ENCODE measurements around the gene ALDH1L2. TPM values are rescaled to one million over a fixed set of nuclear protein-coding genes. Genes with fewer than 3 reads are reported as not detected.
A peak's percentile ranks its signal among the peaks of the same experiment; 100 is the strongest.
"Not testable (repeated sequence)": the region's sequence is repeated elsewhere in the genome, so short reads cannot be mapped to it uniquely, and the experiment has no call there.

ALDH1L2 gene
- total RNA-seq, 2 experiments from 2014 or later: 4.8 to 5.9 TPM

DNA sequence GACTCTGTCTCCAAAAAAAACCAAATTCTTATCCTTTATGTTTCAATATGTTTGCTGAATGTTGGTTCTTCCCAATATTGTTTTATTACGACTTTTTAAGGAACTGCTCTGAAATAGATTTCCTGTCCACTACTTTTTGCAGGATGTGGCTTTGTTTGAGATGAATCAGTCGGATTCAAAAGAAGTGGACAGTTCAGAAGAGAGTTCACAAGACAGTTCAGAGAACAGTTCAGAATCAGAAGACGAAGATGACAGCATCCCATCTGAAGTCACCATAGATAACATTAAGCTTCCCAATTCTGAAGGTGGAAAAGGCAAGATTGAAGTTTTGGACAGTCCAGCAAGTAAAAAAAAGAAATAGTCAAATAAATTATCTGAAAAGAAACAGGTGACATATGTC is 89.9 kb downstream of the ALDH1L2 start:
- no peak for DNase-seq
- Mint-ChIP-seq H3K9me3 (no peaks in the 10 kb centered on the region), H3K4me3 (no peak overlapping the region), H3K4me1 (peaks cover 23% of the 10 kb centered on the region), H3K27me3 (no peaks in the 10 kb centered on the region), H3K27ac (no peak overlapping the region), H3K36me3 (peaks cover 57% of the 10 kb centered on the region)

DNA sequence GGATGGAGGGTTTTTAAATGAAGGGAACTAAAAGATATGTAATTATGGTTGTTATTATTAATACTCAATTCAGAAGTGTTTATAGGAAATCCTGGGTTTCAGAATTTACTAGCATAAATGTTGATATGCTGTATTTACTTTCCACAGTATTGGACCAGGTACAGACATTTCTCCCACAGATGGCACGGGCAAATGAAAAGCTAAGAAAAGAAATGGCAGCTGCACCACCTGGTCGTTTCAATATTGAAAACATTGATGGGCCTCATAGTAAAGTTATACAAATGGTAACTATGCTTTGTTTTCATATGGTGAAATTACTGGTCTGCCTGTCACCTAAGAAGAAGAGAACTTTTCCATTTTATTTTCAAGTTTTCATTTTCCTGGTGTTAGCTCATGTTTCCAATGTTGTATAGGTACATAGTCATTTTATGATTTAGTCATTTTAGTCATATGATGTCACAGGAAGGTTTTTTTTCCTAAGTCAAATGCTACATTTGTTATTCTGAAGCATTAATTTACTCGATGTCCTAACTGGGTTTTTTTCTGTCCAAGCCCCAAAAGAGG is 92.6 kb downstream of the ALDH1L2 start:
- H3K36me3 Mint-ChIP-seq: peaks cover 53% of the 10 kb centered on the region
- DNase-seq: no peak
- H3K9me3 Mint-ChIP-seq: no peaks in the 10 kb centered on the region
- peaks cover 34% of the 10 kb centered on the region for H3K4me1 Mint-ChIP-seq
- H3K4me3 Mint-ChIP-seq: no peak overlapping the region
- no peak overlapping the region for H3K27ac Mint-ChIP-seq
- no peaks in the 10 kb centered on the region for H3K27me3 Mint-ChIP-seq

DNA sequence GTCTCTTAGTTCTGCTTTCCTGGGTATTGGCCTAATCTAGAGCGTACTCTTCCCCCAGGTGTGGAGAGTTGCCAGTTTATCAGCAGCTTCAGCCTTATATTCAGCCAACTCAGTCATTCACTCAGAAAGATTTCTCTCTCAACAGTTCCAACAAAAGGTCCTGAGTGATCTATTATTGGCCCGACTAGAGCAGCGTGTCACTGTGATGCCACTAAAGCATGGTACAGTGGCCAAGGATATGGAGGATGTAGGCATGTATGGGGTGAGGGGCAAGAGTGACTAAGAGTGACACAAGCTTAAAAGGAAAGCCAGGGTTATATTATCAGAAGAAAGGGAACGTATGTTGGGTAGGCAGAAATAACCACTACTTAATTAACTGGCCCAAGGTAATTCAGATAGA is 93.3 kb downstream of the ALDH1L2 start:
- Mint-ChIP-seq H3K36me3 (peaks cover 49% of the 10 kb centered on the region), H3K9me3 (no peaks in the 10 kb centered on the region), H3K4me3 (no peak overlapping the region), H3K27ac (peak overlapping the region; percentile 47), H3K27me3 (no peaks in the 10 kb centered on the region), H3K4me1 (peaks cover 36% of the 10 kb centered on the region)
- DNase-seq: no peak

DNA sequence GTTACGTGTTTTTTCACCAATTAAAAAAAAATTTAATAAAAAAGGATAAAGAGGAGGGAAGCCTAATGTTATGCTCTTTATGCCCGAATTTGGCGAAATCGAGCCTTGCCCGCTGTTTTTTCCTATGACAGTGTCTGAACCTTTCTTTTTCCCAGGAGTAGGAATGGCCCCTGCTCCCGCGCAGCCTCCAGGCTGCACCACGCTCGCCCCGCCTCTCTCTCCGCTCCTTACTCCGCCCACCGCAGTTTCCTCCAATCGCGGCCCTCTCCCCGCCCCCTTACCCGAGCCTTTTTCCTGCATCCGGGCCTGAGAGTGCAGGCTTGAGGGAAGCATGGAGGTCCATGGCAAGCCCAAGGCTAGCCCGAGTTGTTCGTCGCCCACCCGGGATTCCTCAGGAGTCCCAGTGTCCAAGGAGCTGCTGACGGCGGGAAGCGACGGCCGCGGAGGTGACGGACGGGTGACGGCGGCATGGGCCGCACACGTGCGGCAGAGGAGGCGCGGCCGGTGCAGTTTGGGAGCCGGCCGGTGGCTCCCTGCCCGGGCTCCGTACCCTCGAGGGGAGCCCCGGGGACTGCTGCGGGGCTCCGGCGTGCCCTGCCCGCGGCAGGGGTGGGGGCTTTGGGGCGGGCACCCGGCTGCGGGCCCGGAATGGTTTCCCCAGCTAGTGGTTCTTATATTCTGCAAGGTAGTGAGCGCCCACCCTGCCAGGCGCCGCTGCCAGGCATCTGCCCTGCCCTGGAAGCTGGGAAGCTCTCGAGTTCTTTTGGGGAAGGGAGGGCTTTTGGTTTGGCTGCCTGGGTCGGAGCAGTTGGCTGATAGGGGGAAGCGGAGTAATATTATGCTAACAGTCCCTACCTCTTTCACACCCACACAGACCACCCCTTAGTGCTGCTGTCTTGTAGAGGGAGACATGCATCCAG is 98.0 kb downstream of the ALDH1L2 start, which contains the start of gene NOPCHAP1:
Gene NOPCHAP1 (plus strand): TSS at position 295 of the 920 bp plus-strand sequence. CDS start 37 bp downstream, at position 332.
- peaks cover 39% of the 10 kb centered on the region for H3K4me1 Mint-ChIP-seq
- peak; percentile 86 for DNase-seq
- H3K4me3 Mint-ChIP-seq: peak within 1 kb of the TSS; percentile 87
- H3K9me3 Mint-ChIP-seq: no peaks in the 10 kb centered on the region
- peaks cover 39% of the 10 kb centered on the region for H3K36me3 Mint-ChIP-seq
- H3K27me3 Mint-ChIP-seq: no peaks in the 10 kb centered on the region
- H3K27ac Mint-ChIP-seq: peak within 1 kb of the TSS; percentile 81

GRCh38 chr12:104985206-104985605 is 99.1 kb downstream of the ALDH1L2 start:
- DNase-seq: no peak
- H3K4me3 Mint-ChIP-seq: peak overlapping the region; percentile 85
- peaks cover 28% of the 10 kb centered on the region for H3K36me3 Mint-ChIP-seq
- peaks cover 35% of the 10 kb centered on the region for H3K4me1 Mint-ChIP-seq
- H3K27me3 Mint-ChIP-seq: no peaks in the 10 kb centered on the region
- no peaks in the 10 kb centered on the region for H3K9me3 Mint-ChIP-seq
- peak overlapping the region; percentile 52 for H3K27ac Mint-ChIP-seq

DNA sequence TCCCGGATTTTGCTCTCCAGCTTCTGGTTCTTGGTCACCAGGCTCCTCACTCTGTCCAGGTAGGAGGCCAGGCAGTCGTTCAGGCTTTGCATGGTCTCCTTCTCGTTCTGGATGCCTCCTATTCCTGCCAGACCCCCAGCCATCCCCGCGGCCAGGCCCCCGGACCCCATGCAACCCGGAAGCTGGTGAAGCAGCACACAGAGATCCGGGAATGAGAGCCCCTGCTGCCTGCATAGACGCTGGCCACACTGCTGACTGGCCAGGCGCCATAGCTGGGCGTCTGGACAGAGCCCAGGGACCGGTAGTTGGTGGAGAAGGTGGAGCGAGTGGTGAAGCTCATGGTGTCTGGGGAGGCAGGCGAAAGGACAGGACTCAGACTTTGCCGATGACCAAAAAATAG is 106.6 kb downstream of the ALDH1L2 start:
- H3K27ac Mint-ChIP-seq, H3K36me3 Mint-ChIP-seq, H3K27me3 Mint-ChIP-seq, DNase-seq, H3K9me3 Mint-ChIP-seq, H3K4me3 Mint-ChIP-seq: not testable (repeated sequence)
- H3K4me1 Mint-ChIP-seq: peaks cover 10% of the 10 kb centered on the region

GRCh38 chr12:104976703-104977102 is 107.6 kb downstream of the ALDH1L2 start:
- DNase-seq: no peak
- H3K27ac Mint-ChIP-seq: no peak overlapping the region
- H3K4me3 Mint-ChIP-seq: no peak overlapping the region
- peaks cover 10% of the 10 kb centered on the region for H3K4me1 Mint-ChIP-seq
- H3K36me3 Mint-ChIP-seq: no peaks in the 10 kb centered on the region
- no peaks in the 10 kb centered on the region for H3K27me3 Mint-ChIP-seq
- H3K9me3 Mint-ChIP-seq: no peaks in the 10 kb centered on the region

- peaks cover 14% of the 10 kb centered on the region for H3K4me1 Mint-ChIP-seq
- H3K9me3 Mint-ChIP-seq: no peaks in the 10 kb centered on the region
- H3K27ac Mint-ChIP-seq: no peak overlapping the region
- no peak for DNase-seq
- H3K36me3 Mint-ChIP-seq: no peaks in the 10 kb centered on the region
- H3K27me3 Mint-ChIP-seq: no peaks in the 10 kb centered on the region
- H3K4me3 Mint-ChIP-seq: no peak overlapping the region
Observed at GRCh38 chr12:104975587-104976343, 108.5 kb downstream of the ALDH1L2 start.

DNA sequence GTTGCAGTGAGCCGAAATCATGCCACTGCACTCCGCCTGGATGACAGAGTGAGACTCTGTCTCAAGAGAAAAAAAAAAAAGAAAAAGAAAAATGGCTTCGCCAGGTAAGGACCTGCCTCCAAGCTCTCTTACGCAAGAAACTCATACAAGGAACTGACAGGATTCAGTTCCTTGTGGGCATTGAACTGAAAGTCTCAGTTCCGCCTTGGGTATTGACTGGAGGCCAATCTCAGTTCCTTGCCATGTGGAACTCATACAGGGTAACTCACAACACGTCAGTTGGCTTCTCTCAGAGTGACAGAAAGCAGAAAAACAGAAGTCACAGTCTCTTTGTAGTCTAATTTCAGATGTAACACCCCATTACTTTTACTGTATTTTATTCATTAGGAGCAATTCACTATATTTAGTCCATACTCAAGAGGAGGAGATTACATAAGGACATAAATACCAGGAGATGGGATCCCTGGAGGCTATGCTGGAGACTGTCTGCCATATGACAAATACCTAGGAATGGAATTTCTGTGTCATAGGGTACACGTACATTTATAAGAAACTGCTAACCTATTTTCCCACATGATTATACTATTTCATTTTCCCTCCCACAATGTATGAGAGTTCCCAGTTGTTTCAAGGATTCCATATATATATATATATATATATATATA is 109.5 kb downstream of the ALDH1L2 start:
- DNase-seq: no peak
- Mint-ChIP-seq H3K27me3 (no peaks in the 10 kb centered on the region), H3K9me3 (no peaks in the 10 kb centered on the region), H3K27ac (no peak overlapping the region), H3K36me3 (no peaks in the 10 kb centered on the region), H3K4me1 (peaks cover 14% of the 10 kb centered on the region), H3K4me3 (no peak overlapping the region)

GRCh38 chr12:104973250-104973649 is 111.0 kb downstream of the ALDH1L2 start:
- Mint-ChIP-seq H3K27me3 (no peaks in the 10 kb centered on the region), H3K27ac (no peak overlapping the region), H3K9me3 (no peaks in the 10 kb centered on the region), H3K36me3 (no peaks in the 10 kb centered on the region), H3K4me1 (peaks cover 14% of the 10 kb centered on the region), H3K4me3 (no peak overlapping the region)
- no peak for DNase-seq

DNA sequence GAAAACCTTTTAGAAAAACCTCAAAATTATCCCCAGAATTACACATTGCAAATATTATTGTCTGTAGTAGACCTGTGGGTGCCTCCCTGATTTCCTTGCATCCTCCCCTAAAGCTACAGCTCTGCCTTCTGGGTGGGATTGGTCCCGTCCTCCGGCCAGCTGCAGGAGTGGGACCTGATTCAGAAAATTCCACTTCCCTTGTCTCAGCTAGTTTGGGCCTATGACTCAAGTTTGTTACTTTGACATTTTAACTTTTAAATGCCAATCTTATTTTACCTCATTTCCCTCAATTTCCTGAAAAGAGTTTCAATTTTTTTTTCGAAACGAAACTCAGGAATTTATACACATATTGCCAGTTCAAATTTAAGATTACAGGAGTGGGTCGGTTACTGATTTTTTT is 113.0 kb downstream of the ALDH1L2 start:
- no peaks in the 10 kb centered on the region for H3K9me3 Mint-ChIP-seq
- peaks cover 2% of the 10 kb centered on the region for H3K27me3 Mint-ChIP-seq
- H3K4me1 Mint-ChIP-seq: peaks cover 14% of the 10 kb centered on the region
- H3K27ac Mint-ChIP-seq: peak overlapping the region; percentile 20
- DNase-seq: no peak
- no peak overlapping the region for H3K4me3 Mint-ChIP-seq
- no peaks in the 10 kb centered on the region for H3K36me3 Mint-ChIP-seq

Other genes starting within 250 kb of the ALDH1L2 start
- 1 to 10 TPM; 4.6 to 6.4 TPM for gene SLC41A2, start 126.2 kb downstream of the ALDH1L2 start, total RNA-seq
- gene NOPCHAP1, start 98.1 kb downstream of the ALDH1L2 start, total RNA-seq: 10 to 100 TPM; 42.1 to 42.3 TPM
- 10 to 100 TPM; 29.6 to 30.9 TPM for gene WASHC4, start 23.3 kb upstream of the ALDH1L2 start, total RNA-seq
- gene APPL2, start 151.7 kb upstream of the ALDH1L2 start, total RNA-seq: 10 to 100 TPM; 12.0 to 13.4 TPM
- 10 to 100 TPM; 56.0 to 57.5 TPM for gene C12orf75, start 246.2 kb upstream of the ALDH1L2 start, total RNA-seq

Data from activated naive CD8-positive, alpha-beta T cell treated with anti-CD3 and anti-CD28 coated beads for 36 hours (primary cell).